ENCODE results near the gene PPM1H.
"Not testable (repeated sequence)": the region's sequence is repeated elsewhere in the genome, so short reads cannot be mapped to it uniquely, and the experiment has no call there.

PPM1H gene

DNA sequence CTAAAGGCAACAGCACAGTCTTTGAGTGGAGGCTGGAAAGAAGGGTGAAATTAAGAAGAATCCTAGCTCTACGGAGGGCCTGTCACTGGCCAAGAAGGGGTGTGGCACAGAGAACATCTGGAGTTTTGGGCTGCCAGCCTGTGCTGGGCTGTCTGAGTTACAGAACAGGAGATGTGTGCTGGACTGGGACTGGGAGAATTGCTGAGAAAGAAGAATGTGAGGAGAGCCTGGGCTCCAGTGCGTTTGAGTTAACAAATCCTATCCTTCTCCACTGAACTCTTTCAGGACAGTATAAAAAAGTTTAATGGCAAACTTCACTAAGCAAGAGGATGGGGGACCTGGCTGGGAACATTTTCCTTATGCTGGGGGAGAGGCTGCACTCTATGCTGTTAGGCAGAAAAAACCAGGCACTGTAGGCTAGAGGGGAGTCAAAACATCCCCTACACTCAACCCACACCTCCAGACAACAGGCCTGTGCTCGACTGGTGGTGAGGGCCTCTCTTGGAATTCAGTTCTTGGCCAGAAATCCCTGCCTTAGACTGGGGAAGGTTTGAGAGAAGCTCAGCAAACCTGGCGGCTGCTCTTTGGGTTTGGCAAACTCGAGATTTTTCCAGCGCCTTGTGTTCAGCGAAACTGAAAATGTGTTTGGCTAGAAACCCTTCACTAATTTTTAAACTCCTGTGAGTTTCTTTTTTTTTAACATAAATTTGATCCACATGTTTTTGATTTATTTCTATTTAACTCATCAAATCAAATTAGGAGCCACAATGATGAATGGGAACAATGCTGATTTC is 251.0 kb downstream of the PPM1H start:
- no peak for DNase-seq (ENCODE audit: low spot score)

- DNase-seq (ENCODE audit: low spot score) = no peak
Measured at GRCh38 chr12:62681306-62681705, 253.6 kb downstream of the PPM1H start.

- no peak for DNase-seq (ENCODE audit: low spot score)
Measured at GRCh38 chr12:62679608-62680007, 255.3 kb downstream of the PPM1H start.

DNA sequence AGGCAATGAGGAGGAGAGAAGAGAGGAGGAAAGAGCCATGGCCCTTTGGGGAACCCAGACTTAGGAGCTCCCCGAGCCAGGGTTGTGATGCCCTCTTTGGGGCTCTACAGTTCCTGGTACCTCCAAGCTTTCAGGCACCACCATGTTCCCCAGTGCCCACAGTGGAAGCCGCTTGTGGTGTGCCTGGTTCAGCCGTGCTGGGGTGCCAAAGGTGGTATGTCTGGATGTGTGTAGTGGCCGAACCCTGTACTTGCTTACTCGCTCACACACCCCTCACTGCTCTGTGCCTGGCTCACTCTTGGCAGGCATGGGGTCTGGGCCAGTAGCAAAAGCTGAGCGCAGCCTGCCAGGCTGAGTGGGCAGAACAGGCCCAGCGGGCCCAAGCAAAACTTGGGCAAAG is 257.6 kb downstream of the PPM1H start:
- DNase-seq (ENCODE audit: low spot score) = no peak

- DNase-seq (ENCODE audit: low spot score) = no peak
Measured at GRCh38 chr12:62676521-62677307, 258.2 kb downstream of the PPM1H start.

- no peak for DNase-seq (ENCODE audit: low spot score)
Measured at GRCh38 chr12:62673028-62673815, 261.7 kb downstream of the PPM1H start.

DNA sequence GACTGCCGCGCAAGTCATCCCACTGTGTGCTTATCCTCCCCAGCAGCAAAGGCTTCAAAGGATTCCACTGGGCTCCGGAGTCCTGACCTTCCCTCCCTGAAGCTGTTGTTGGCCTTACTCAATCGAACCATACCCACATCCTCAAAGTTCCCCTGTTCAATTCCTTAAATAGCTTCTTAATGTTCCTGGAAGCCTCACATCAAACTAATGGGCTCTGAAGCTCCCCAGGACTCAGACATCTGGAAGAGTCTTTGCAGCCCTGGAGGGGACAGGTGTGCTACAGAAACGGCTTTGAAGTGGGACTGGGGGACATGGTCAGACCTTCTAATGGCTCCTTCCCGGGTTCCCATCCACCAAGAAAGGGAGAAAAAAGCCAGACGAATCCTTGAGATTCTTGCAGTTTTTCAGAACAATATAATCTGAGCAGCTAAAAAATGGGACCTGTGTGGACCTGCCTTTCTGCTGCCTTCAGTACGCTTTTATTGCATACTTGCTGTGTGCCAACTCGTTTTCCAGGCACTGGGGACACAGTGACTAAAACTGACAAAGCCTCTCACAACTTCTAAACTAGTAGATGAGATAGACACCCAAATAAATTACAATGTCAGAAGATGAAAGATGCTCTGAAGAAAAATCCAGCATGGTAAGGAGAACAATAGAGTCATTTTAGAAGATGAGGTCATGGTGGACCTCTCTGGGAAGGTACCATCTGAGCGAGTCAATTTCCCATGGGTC is 263.8 kb downstream of the PPM1H start:
- no peak for DNase-seq (ENCODE audit: low spot score)

GRCh38 chr12:62668782-62669181 is 266.2 kb downstream of the PPM1H start:
- no peak for DNase-seq (ENCODE audit: low spot score)

GRCh38 chr12:62664951-62665350 is 270.0 kb downstream of the PPM1H start:
- not testable (repeated sequence) for DNase-seq (ENCODE audit: low spot score)

GRCh38 chr12:62660756-62661155 is 274.2 kb downstream of the PPM1H start:
- no peak for DNase-seq (ENCODE audit: low spot score)

DNA sequence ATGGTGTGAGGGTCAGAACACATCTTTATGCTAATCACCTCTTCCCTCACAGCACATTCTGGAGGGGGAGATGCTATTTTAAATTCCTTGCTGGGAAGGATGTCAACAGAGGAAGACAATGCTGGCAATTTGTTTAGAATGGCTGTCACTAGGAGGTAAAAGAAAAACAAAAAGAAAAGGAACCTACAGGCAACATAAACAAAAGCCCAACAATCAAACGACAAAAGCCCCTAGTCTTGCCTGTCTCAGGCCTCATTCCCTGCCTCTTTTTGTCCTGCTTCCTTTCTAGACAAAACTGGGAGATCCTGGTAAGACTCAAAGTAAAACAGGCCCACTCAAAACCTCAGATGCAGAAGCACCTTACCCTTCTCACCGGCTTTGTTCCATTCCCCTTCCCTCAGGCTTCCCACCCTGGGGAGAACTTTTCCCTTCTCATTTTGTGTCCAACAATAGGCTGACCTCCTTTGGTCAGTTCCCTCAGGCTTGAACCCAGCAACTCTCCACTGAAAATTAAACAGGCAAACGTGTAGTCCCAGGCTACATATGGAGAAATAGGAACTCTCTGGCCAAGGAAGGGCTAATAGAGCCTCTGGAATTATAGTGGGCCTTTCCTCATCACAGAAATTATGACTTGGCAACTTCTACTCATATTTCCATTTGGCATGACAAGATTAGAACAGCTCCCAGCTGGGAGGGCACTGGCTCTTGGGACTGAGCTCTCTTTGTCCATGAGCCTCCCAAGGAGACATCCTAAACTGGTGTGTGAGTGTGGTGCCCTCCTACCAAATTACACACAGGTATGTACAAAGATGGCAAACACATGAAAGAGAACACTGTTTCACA is 275.3 kb downstream of the PPM1H start:
- DNase-seq (ENCODE audit: low spot score) = no peak

- no peak for DNase-seq (ENCODE audit: low spot score)
Measured at GRCh38 chr12:62658910-62659309, 276.0 kb downstream of the PPM1H start.

GRCh38 chr12:62657363-62657632 is 277.7 kb downstream of the PPM1H start:
- DNase-seq (ENCODE audit: low spot score) = no peak

GRCh38 chr12:62656591-62657362 is 278.2 kb downstream of the PPM1H start:
- DNase-seq (ENCODE audit: low spot score) = no peak

GRCh38 chr12:62655666-62656151 is 279.2 kb downstream of the PPM1H start:
- DNase-seq (ENCODE audit: low spot score) = no peak

- no peak for DNase-seq (ENCODE audit: low spot score)
Measured at GRCh38 chr12:62654326-62655241, 280.4 kb downstream of the PPM1H start.

- DNase-seq (ENCODE audit: low spot score) = no peak
Measured at GRCh38 chr12:62653740-62654139, 281.2 kb downstream of the PPM1H start.

DNA sequence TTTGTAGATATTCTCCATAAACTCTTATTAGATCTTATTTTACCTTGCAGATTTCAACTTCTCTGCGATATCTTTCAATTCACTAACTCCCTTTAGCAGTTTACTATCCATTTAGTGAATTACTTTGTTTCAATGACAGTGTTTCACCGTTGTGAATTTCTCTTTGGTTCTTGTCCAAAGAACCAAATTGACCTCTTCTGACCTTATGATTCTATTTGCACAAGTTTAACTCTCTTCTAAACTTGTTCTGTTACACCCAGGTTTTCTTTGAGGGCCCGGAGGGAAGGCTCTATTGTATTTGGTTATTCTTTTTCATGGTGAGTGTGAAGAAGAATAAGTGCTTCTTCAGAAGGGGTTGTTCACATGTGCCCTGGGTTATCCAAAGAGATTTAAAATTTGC is 281.6 kb downstream of the PPM1H start:
- DNase-seq (ENCODE audit: low spot score) = no peak

DNA sequence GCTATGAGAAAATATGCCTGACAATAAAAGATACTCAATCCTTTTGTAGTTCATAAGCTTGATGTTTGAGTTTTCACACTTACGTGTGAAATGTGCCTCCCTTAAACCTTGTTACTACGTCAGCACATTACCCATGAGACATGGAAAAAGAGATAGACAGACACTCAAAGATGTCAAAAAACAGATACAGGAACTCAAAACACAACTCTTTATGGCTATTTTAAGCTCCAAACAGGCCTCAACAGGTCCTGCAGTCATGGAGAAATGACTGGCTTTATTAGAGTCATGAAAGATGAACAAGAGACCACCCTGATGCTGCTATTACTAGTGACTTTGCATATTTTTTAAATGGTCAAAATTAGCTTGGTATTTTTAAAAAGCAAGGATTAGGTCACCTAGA is 283.8 kb downstream of the PPM1H start:
- no peak for DNase-seq (ENCODE audit: low spot score)
